Muscle layer of colon (tissue), 2 donors: ENCODE results near the gene FBLN7.

Experiments
- H3K27ac ChIP-seq: one replicate; pipeline ENCODE4 v1.7.0; 2013; ENCODE audit warnings: low read depth, mild to moderate bottlenecking, low read length, moderate library complexity
- H3K27me3 ChIP-seq, 2 donors: one replicate each; pipeline ENCODE4 v1.7.0; 2013; ENCODE audit warnings: low read length in 2 of 2, mild to moderate bottlenecking in 2 of 2; ENCODE audit not compliant: insufficient read depth in 2 of 2, control insufficient read depth in 1 of 2
- H3K36me3 ChIP-seq: one replicate; pipeline ENCODE4 v1.7.0; 2013; ENCODE audit warnings: mild to moderate bottlenecking, low read length; ENCODE audit not compliant: insufficient read depth
- H3K4me1 ChIP-seq: one replicate; pipeline ENCODE4 v1.7.0; 2013; ENCODE audit warnings: mild to moderate bottlenecking, low read length; ENCODE audit not compliant: insufficient read depth
- H3K4me3 ChIP-seq, 2 donors: one replicate each; pipeline ENCODE4 v1.7.0; 2013; ENCODE audit warnings: low read length in 2 of 2, low read depth in 1 of 2, mild to moderate bottlenecking in 1 of 2, moderate library complexity in 1 of 2
- H3K9ac ChIP-seq: one replicate; pipeline ENCODE4 v1.7.0; 2013; ENCODE audit warnings: low read length
- H3K9me3 ChIP-seq: one replicate; pipeline ENCODE4 v1.7.0; 2013; ENCODE audit warnings: mild to moderate bottlenecking, low read length
- donor health status: abdominal sarcoma.
- donor health status: Adenocarcinoma of cecum.

FBLN7 gene

GRCh38 chr2:112173646-112174319, 35.6 kb downstream of the FBLN7 start:
- Histone ChIP-seq H3K9me3 (no peaks in the 10 kb centered on the region), H3K27me3 (no peaks in the 10 kb centered on the region), H3K27ac (no peak overlapping the region), H3K36me3 (no peaks in the 10 kb centered on the region), H3K4me3 (no peak overlapping the region), H3K9ac (no peak overlapping the region), H3K4me1 (no peaks in the 10 kb centered on the region)

DNA sequence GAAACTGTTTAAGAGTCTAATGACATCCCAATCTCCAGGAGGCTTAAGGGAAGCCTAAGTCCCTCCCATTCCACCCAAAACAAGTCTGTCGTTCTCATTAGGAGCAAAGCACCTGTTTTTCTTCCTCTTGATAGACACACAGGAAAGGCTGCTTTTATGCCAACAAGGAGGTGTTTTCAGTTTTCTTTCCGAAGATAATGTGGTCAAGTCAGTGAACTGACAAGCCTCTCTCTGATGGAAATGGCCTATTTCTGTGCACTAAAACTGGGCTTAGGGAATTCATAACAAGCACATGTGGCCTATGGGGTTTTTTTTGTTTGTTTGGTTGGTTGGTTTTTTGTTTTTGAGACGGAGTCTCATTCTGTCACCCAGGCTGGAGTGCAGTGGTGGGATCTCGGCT, 36.2 kb downstream of the FBLN7 start:
- H3K4me3 ChIP-seq = no peak overlapping the region
- H3K36me3 ChIP-seq = no peaks in the 10 kb centered on the region
- H3K4me1 ChIP-seq = no peaks in the 10 kb centered on the region
- no peak overlapping the region for H3K9ac ChIP-seq
- no peak overlapping the region for H3K27ac ChIP-seq
- no peaks in the 10 kb centered on the region for H3K27me3 ChIP-seq
- H3K9me3 ChIP-seq = no peaks in the 10 kb centered on the region

DNA sequence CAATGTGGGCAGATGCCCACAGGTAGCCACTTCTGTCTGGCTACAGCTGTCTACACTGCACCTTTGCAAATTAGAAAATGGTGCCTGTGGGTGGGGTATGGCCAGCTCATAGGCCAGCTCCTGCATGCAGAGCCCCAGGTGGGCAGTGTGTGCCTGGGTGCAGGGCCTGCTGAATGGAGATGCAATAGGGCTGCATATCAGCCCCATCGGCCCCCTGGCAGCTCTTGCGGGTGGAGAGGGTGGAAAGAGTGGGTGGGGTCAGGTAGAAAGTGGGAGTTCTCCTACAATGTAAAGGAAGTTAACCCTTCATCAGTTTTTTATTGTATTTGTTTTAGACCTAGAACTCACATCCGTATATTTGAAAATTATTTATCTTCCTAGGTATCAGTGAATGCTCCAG, 37.1 kb downstream of the FBLN7 start:
- Histone ChIP-seq H3K27me3 (no peaks in the 10 kb centered on the region), H3K9ac (no peak overlapping the region), H3K4me3 (no peak overlapping the region), H3K4me1 (no peaks in the 10 kb centered on the region), H3K9me3 (no peaks in the 10 kb centered on the region), H3K36me3 (no peaks in the 10 kb centered on the region), H3K27ac (no peak overlapping the region)

DNA sequence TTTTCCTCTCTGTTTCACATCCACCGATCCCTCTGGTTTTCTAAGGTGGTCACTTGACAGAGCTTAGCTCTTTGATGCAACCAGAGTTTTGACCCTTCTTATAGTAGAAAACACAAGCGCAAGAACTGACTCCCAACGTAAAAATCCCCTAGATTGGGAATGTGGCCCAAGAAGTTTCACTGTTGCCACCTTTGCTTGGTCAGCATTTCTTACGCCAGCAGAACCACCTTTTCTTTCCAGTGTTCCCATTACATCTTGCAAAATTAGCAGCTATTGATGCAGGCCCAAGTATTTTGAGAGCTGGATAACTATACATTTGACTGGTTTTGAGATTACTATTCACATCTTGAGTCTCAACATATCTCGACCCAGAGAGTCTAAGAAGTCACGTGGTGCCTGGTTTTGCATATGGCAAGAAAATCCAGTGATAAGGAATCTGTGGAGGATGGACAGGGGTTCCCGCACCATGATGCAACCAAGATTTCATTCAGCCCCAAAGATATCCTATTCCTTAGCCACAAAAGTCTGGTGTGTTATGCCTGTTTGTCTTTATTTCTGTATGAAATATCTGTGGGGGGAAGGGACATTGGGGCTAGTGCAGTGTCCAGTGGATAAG, 37.9 kb downstream of the FBLN7 start:
- Histone ChIP-seq H3K27me3 (no peaks in the 10 kb centered on the region), H3K36me3 (no peaks in the 10 kb centered on the region), H3K9ac (no peak overlapping the region)

DNA sequence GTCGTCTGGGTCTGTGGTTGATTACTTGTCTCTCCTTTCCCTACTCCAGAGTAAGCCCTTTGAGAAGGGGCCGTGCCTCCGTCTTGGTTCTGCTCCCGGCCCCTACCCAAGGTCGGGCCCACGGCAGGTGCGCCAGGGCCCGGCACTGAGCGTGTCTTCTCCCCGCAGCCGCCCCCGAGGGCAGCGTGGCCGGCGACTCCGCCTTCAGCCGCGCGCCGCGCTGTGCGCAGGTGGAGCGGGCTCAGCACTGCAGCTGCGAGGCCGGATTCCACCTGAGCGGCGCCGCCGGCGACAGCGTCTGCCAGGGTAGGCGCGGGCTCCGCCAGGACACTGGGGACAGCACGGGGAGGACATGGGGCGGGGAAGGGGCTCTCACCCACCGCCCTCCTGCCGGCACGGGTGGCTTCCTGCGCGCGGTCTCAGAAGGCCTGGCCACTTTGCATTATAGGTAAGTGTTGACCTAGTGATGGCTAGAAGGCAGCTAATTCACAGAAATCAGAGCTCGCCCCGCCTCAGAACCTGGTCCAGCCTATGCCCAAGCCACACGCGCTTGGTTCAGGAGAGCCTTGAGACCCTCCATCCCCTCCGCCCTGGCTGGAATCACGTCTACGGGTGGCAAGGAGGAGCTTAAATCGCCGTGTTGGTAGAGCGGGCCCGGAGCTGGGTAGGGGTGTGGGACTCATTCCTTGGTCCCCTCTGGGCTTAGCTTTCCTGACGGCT, 43.5 kb downstream of the FBLN7 start:
- Histone ChIP-seq H3K9ac (no peak overlapping the region), H3K4me1 (no peaks in the 10 kb centered on the region), H3K9me3 (no peaks in the 10 kb centered on the region), H3K4me3 (no peak overlapping the region), H3K36me3 (no peaks in the 10 kb centered on the region), H3K27me3 (peaks cover 0 to 6% of the 10 kb centered on the region in 2 donors), H3K27ac (no peak overlapping the region)

More for the DNA sequence above, 37.9 kb downstream of the FBLN7 start:
- no peak overlapping the region for H3K4me3 ChIP-seq
- no peaks in the 10 kb centered on the region for H3K9me3 ChIP-seq
- no peak overlapping the region for H3K27ac ChIP-seq
- H3K4me1 ChIP-seq = no peaks in the 10 kb centered on the region

GRCh38 chr2:112182581-112183034, 44.4 kb downstream of the FBLN7 start:
- Histone ChIP-seq H3K4me1 (no peaks in the 10 kb centered on the region), H3K27ac (no peak overlapping the region), H3K27me3 (peaks cover 0 to 6% of the 10 kb centered on the region in 2 donors), H3K9ac (no peak overlapping the region), H3K9me3 (no peaks in the 10 kb centered on the region), H3K36me3 (no peaks in the 10 kb centered on the region), H3K4me3 (no peak overlapping the region)

GRCh38 chr2:112183327-112184025, 45.3 kb downstream of the FBLN7 start:
- H3K9me3 ChIP-seq = no peaks in the 10 kb centered on the region
- H3K9ac ChIP-seq = no peak overlapping the region
- H3K36me3 ChIP-seq = no peaks in the 10 kb centered on the region
- no peak overlapping the region for H3K4me3 ChIP-seq
- no peaks in the 10 kb centered on the region for H3K4me1 ChIP-seq
- no peak overlapping the region for H3K27ac ChIP-seq
- peaks cover 0 to 6% of the 10 kb centered on the region in 2 donors for H3K27me3 ChIP-seq

- Histone ChIP-seq H3K4me1 (no peaks in the 10 kb centered on the region), H3K36me3 (no peaks in the 10 kb centered on the region), H3K4me3 (no peak overlapping the region), H3K9ac (no peak overlapping the region), H3K27ac (no peak overlapping the region), H3K9me3 (no peaks in the 10 kb centered on the region), H3K27me3 (peaks cover 0 to 6% of the 10 kb centered on the region in 2 donors)
These were observed 45.9 kb downstream of the FBLN7 start for GRCh38 chr2:112184121-112184520.

- H3K4me3 ChIP-seq = no peak overlapping the region
- peaks cover 0 to 6% of the 10 kb centered on the region in 2 donors for H3K27me3 ChIP-seq
- no peaks in the 10 kb centered on the region for H3K36me3 ChIP-seq
- H3K9me3 ChIP-seq = no peaks in the 10 kb centered on the region
- H3K27ac ChIP-seq = no peak overlapping the region
- no peaks in the 10 kb centered on the region for H3K4me1 ChIP-seq
- no peak overlapping the region for H3K9ac ChIP-seq
These were observed 46.9 kb downstream of the FBLN7 start for GRCh38 chr2:112185131-112185530.

- Histone ChIP-seq H3K9ac (no peak overlapping the region), H3K9me3 (no peaks in the 10 kb centered on the region)
These were observed 49.0 kb downstream of the FBLN7 start for GRCh38 chr2:112187046-112187715.

More at GRCh38 chr2:112187046-112187715, 49.0 kb downstream of the FBLN7 start:
- Histone ChIP-seq H3K36me3 (no peaks in the 10 kb centered on the region), H3K4me1 (no peaks in the 10 kb centered on the region), H3K27me3 (no peaks in the 10 kb centered on the region), H3K27ac (no peak overlapping the region), H3K4me3 (no peak overlapping the region)
